Loucy (cell line): ENCODE measurements around the gene UNC80.

Experiments
- H2AFZ ChIP-seq: fragments of 200-600 bp; sonication (generic); 2 replicates; pipeline ENCODE4 v1.6.0; 2016; ENCODE audit warnings: antibody characterized with exemption, mild to moderate bottlenecking, low read length, moderate library complexity
- H3F3A ChIP-seq: fragments of 200-600 bp; 2 replicates; pipeline ENCODE4 v1.6.0; 2016; ENCODE audit warnings: antibody characterized with exemption, low read depth, mild to moderate bottlenecking
- H3K27me3 ChIP-seq: fragments of 200-600 bp; sonication (generic); 2 replicates; pipeline ENCODE4 v1.6.1; 2014; ENCODE audit warnings: low read length, mild to moderate bottlenecking; ENCODE audit not compliant: insufficient read depth, poor library complexity, severe bottlenecking
- H3K36me3 ChIP-seq: fragments of 200-600 bp; sonication (generic); 2 replicates; pipeline ENCODE4 v1.6.1; 2016; ENCODE audit warnings: low read length; ENCODE audit not compliant: insufficient read depth
- H3K4me1 ChIP-seq: fragments of 200-600 bp; sonication (generic); 2 replicates; pipeline ENCODE4 v1.5.1; 2014; ENCODE audit warnings: low read length, mild to moderate bottlenecking; ENCODE audit not compliant: insufficient read depth, poor library complexity, severe bottlenecking
- H3K4me2 ChIP-seq: fragments of 200-600 bp; sonication (generic); 2 replicates; pipeline ENCODE4 v1.6.0; 2014; ENCODE audit warnings: antibody characterized with exemption, low read length, low read depth, mild to moderate bottlenecking; ENCODE audit not compliant: poor library complexity, severe bottlenecking
- H3K4me3 ChIP-seq: fragments of 200-600 bp; sonication (generic); 2 replicates; pipeline ENCODE4 v1.5.1; 2014; ENCODE audit warnings: low read length, mild to moderate bottlenecking, mixed read lengths; ENCODE audit not compliant: poor library complexity, severe bottlenecking
- H3K79me2 ChIP-seq: fragments of 200-600 bp; sonication (generic); 2 replicates; pipeline ENCODE4 v1.6.1; 2014; ENCODE audit warnings: low read length; ENCODE audit not compliant: insufficient read depth
- H3K9ac ChIP-seq: fragments of 200-600 bp; sonication (generic); 2 replicates; pipeline ENCODE4 v1.6.0; 2014; ENCODE audit warnings: mild to moderate bottlenecking, low read depth, low read length, moderate library complexity; ENCODE audit not compliant: poor library complexity, severe bottlenecking
- H3K9me2 ChIP-seq: fragments of 200-600 bp; sonication (generic); replicated peaks from 2 replicates; pipeline ENCODE4 v1.6.1; 2016; ENCODE audit warnings: low read depth, low read length, mixed read lengths
- H3K9me3 ChIP-seq: fragments of 200-600 bp; sonication (generic); 2 replicates; pipeline ENCODE4 v1.6.1; 2014; ENCODE audit warnings: mild to moderate bottlenecking, antibody characterized with exemption, low read length, low read depth; ENCODE audit not compliant: insufficient read depth
- H4K20me1 ChIP-seq: fragments of 200-600 bp; sonication (generic); 2 replicates; pipeline ENCODE4 v1.6.0; 2014; ENCODE audit warnings: antibody characterized with exemption, low read length, mild to moderate bottlenecking; ENCODE audit not compliant: insufficient read depth, poor library complexity, severe bottlenecking
- EZH2phosphoT487 ChIP-seq: fragments of 200-600 bp; IDR thresholded peaks from 2 replicates; pipeline ENCODE4 v1.6.1; 2018; ENCODE audit warnings: antibody characterized with exemption, mild to moderate bottlenecking, moderate library complexity, borderline replicate concordance
- TF ChIP-seq, protein P1 (sequence below): fragments of 200-600 bp; sonication (generic); conservative IDR thresholded peaks from 2 replicates; pipeline ENCODE4 v1.5.1; 2014; ENCODE audit warnings: mild to moderate bottlenecking, antibody characterized with exemption, low read length

UNC80 gene

GRCh38 chr2:209905691-209906090 lies 134.1 kb downstream of the UNC80 start:
- Histone ChIP-seq H3K4me2 (no peak overlapping the region), H3K9me3 (no peaks in the 10 kb centered on the region), H3K9me2 (no peaks in the 10 kb centered on the region), H3K4me1 (no peaks in the 10 kb centered on the region), H3K4me3 (no peak overlapping the region), H3K79me2 (no peaks in the 10 kb centered on the region), H3K27me3 (no peaks in the 10 kb centered on the region), H3F3A (no peaks in the 10 kb centered on the region), H3K36me3 (no peaks in the 10 kb centered on the region), H4K20me1 (no peaks in the 10 kb centered on the region), H3K9ac (no peak overlapping the region), H2AFZ (no peak overlapping the region)
- TF ChIP-seq EZH2phosphoT487 = no peak
- TF ChIP-seq, protein P1, sequence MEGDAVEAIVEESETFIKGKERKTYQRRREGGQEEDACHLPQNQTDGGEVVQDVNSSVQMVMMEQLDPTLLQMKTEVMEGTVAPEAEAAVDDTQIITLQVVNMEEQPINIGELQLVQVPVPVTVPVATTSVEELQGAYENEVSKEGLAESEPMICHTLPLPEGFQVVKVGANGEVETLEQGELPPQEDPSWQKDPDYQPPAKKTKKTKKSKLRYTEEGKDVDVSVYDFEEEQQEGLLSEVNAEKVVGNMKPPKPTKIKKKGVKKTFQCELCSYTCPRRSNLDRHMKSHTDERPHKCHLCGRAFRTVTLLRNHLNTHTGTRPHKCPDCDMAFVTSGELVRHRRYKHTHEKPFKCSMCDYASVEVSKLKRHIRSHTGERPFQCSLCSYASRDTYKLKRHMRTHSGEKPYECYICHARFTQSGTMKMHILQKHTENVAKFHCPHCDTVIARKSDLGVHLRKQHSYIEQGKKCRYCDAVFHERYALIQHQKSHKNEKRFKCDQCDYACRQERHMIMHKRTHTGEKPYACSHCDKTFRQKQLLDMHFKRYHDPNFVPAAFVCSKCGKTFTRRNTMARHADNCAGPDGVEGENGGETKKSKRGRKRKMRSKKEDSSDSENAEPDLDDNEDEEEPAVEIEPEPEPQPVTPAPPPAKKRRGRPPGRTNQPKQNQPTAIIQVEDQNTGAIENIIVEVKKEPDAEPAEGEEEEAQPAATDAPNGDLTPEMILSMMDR = no peak

- no peak for TF ChIP-seq EZH2phosphoT487
- TF ChIP-seq, protein P1 = no peak
- no peak overlapping the region for H2AFZ ChIP-seq
Measured at GRCh38 chr2:209907746-209908145, 136.1 kb downstream of the UNC80 start.

DNA sequence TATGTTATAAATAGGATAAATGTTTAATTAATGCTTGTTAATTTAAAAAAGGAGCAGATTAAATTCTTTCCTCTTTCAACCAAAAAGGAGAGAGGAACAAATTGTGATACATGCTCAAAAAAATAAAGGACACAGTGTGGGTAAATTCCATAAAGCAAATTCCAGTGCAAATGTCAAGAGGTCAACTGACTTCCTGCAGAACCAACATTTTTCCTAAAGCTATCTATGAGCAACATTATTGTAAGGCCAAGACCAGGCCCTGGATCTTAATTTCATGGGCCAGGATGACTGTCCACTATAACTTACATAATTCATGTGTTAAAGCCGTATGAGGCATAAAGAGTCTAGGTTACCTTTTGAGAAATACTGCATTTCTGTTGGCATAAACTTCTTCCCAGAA lies 136.9 kb downstream of the UNC80 start:
- Histone ChIP-seq H3F3A (no peaks in the 10 kb centered on the region), H3K4me1 (no peaks in the 10 kb centered on the region), H3K4me2 (no peak overlapping the region), H4K20me1 (no peaks in the 10 kb centered on the region), H3K9ac (no peak overlapping the region), H3K4me3 (no peak overlapping the region), H3K27me3 (no peaks in the 10 kb centered on the region), H3K79me2 (no peaks in the 10 kb centered on the region), H3K9me3 (no peaks in the 10 kb centered on the region), H3K9me2 (no peaks in the 10 kb centered on the region), H2AFZ (no peak overlapping the region), H3K36me3 (no peaks in the 10 kb centered on the region)
- TF ChIP-seq, protein P1 = no peak
- TF ChIP-seq EZH2phosphoT487 = no peak

More at GRCh38 chr2:209907746-209908145, 136.1 kb downstream of the UNC80 start:
- Histone ChIP-seq H4K20me1 (no peaks in the 10 kb centered on the region), H3K79me2 (no peaks in the 10 kb centered on the region), H3K9me3 (no peaks in the 10 kb centered on the region), H3K9ac (no peak overlapping the region), H3K36me3 (no peaks in the 10 kb centered on the region), H3K4me1 (no peaks in the 10 kb centered on the region), H3K27me3 (no peaks in the 10 kb centered on the region), H3K4me2 (no peak overlapping the region), H3F3A (no peaks in the 10 kb centered on the region), H3K9me2 (no peaks in the 10 kb centered on the region), H3K4me3 (no peak overlapping the region)
